HCT116 (cell line): ENCODE results near the gene ARAP1. TPM values are rescaled to one million over a fixed set of nuclear protein-coding genes. Genes with fewer than 3 reads are reported as not detected.

ENCODE experiments used
- ATAC-seq: fragments of 200-7000 bp; cut with Tn5 transposase; 2 replicates; pipeline ENCODE4 v1.9.1; 2020; ENCODE audit warnings: mild to moderate bottlenecking, moderate library complexity
- BruUV-seq: library from RNA; stranded (reverse); fragments of 400-500 nt; replicated peaks from 2 replicates; lab custom pipeline; 2021; lab: Mats Ljungman, UMichigan
- CTCF ChIA-PET: fragments of 300-600 bp; sonication (Branson Sonifier 250); formaldehyde crosslinking; loops from one replicate; lab custom pipeline; 2021; ENCODE audit warnings: antibody characterized with exemption; lab: Charles Lee
- POLR2A ChIA-PET: fragments of 300-600, 350-600 bp; sonication (Branson Sonifier 250); formaldehyde crosslinking; loops from one replicate; lab custom pipeline; 2021; ENCODE audit warnings: antibody characterized with exemption; lab: Charles Lee
- RAD21 ChIA-PET, 2 experiments: fragments of 300-600 bp; sonication (Branson Sonifier 250); formaldehyde crosslinking; loops; one replicate each; lab custom pipeline; 2023; ENCODE audit warnings: low total read pairs in 2 of 2; ENCODE audit not compliant: uncharacterized antibody in 2 of 2, unreplicated experiment in 2 of 2, low non-redundant PET in 1 of 2; lab: Charles Lee
- DNase-seq: peaks from one replicate; pipeline ENCODE4 v3.0.0-alpha.2; 2010; ENCODE audit warnings: low read depth, low spot score
- H2AFZ ChIP-seq: fragments of 200-600 bp; shearing (Covaris generic), sonication (generic); 2 replicates; pipeline ENCODE4 v1.6.1; 2017; ENCODE audit warnings: low read depth, mixed run types, mixed read lengths, antibody characterized with exemption, low read length; ENCODE audit not compliant: poor library complexity, severe bottlenecking
- H3K27ac ChIP-seq: 2 replicates; pipeline ENCODE4 v1.5.1; 2012; ENCODE audit warnings: low read depth, low read length
- H3K27me3 ChIP-seq: fragments of 200-600 bp; sonication (generic); 2 replicates; pipeline ENCODE4 v1.6.1; 2016; ENCODE audit warnings: mixed run types, low read length, mixed read lengths; ENCODE audit not compliant: insufficient read depth
- H3K36me3 ChIP-seq, 2 experiments: fragments of 200-500 bp in 1 of 2; fragments of 200-600 bp in 1 of 2; sonication (Bioruptor generic) in 1 of 2; sonication (generic) in 1 of 2; 2 replicates each; pipeline versions ENCODE4 v1.5.1 to v1.6.1; 2014 to 2016; ENCODE audit warnings: low read length in 2 of 2, inconsistent platforms in 1 of 2, mixed read lengths in 1 of 2, mixed run types in 1 of 2; ENCODE audit not compliant: insufficient read depth in 2 of 2, control insufficient read depth in 1 of 2
- H3K4me1 ChIP-seq, 2 experiments: fragments of 200-600 bp in 1 of 2; sonication (generic) in 1 of 2; 2 replicates each; pipeline versions ENCODE4 v1.5.1 to v1.6.1; 2012 to 2017; ENCODE audit warnings: low read length in 2 of 2, inconsistent platforms in 1 of 2, mild to moderate bottlenecking in 1 of 2, mixed read lengths in 1 of 2, mixed run types in 1 of 2, moderate library complexity in 1 of 2; ENCODE audit not compliant: insufficient read depth in 2 of 2, control insufficient read depth in 1 of 2
- H3K4me2 ChIP-seq: fragments of 200-600 bp; sonication (generic); 2 replicates; pipeline ENCODE4 v1.6.1; 2017; ENCODE audit warnings: mixed run types, low read length, mixed read lengths
- H3K4me3 ChIP-seq, 2 experiments: fragments of 200-600 bp in 1 of 2; sonication (generic) in 1 of 2; replicated peaks in 1 of 2; 2 replicates each; pipeline ENCODE4 v1.5.1; 2011 to 2016; ENCODE audit warnings: low read length in 2 of 2, control low read depth in 1 of 2, low read depth in 1 of 2, mild to moderate bottlenecking in 1 of 2, mixed read lengths in 1 of 2, mixed run types in 1 of 2
- H3K79me2 ChIP-seq: fragments of 200-600 bp; sonication (generic); 2 replicates; pipeline ENCODE4 v1.6.1; 2017; ENCODE audit warnings: mild to moderate bottlenecking, mixed run types, low read length, moderate library complexity, mixed read lengths; ENCODE audit not compliant: insufficient read depth
- H3K9ac ChIP-seq: fragments of 200-600 bp; sonication (generic); 2 replicates; pipeline ENCODE4 v1.6.1; 2016; ENCODE audit warnings: low read length, mixed read lengths
- H3K9me2 ChIP-seq: fragments of 200-600 bp; sonication (generic), shearing (Covaris generic); 2 replicates; pipeline ENCODE4 v1.6.1; 2017; ENCODE audit warnings: mixed run types, mild to moderate bottlenecking, moderate library complexity; ENCODE audit not compliant: insufficient read depth
- H3K9me3 ChIP-seq, 2 experiments: fragments of 200-500 bp in 1 of 2; fragments of 200-600 bp in 1 of 2; sonication (Bioruptor generic) in 1 of 2; sonication (generic) in 1 of 2; 2 replicates each; pipeline ENCODE4 v1.6.1; 2014 to 2017; ENCODE audit warnings: low read length in 2 of 2, mixed read lengths in 2 of 2, inconsistent platforms in 1 of 2, low read depth in 1 of 2, mild to moderate bottlenecking in 1 of 2, mixed run types in 1 of 2, moderate library complexity in 1 of 2; ENCODE audit not compliant: control insufficient read depth in 1 of 2, insufficient read depth in 1 of 2
- H4K20me1 ChIP-seq: fragments of 200-600 bp; sonication (generic), shearing (Covaris generic); 2 replicates; pipeline ENCODE4 v1.6.1; 2017; ENCODE audit warnings: mixed run types, mild to moderate bottlenecking, moderate library complexity; ENCODE audit not compliant: insufficient read depth
- ATF3 ChIP-seq: IDR thresholded peaks from 2 replicates; pipeline ENCODE4 v1.6.1; 2012
- CEBPB ChIP-seq: IDR thresholded peaks from 2 replicates; pipeline ENCODE4 v1.6.1; 2012; ENCODE audit warnings: low read depth
- CTCF ChIP-seq, 3 experiments: fragments of 200-600 bp in 1 of 3; sonication (generic) in 1 of 3; IDR thresholded peaks in 2 of 3; conservative IDR thresholded peaks in 1 of 3; 2 replicates each; pipeline ENCODE4 v1.5.1; 2012 to 2017; ENCODE audit warnings: low read depth in 2 of 3, low read length in 2 of 3, antibody characterized with exemption in 1 of 3, borderline replicate concordance in 1 of 3, control low read depth in 1 of 3, mild to moderate bottlenecking in 1 of 3, mixed read lengths in 1 of 3, mixed run types in 1 of 3, moderate library complexity in 1 of 3; ENCODE audit not compliant: insufficient read depth in 1 of 3
- EGR1 ChIP-seq: IDR thresholded peaks from 2 replicates; pipeline ENCODE4 v1.6.1; 2012; ENCODE audit warnings: low read depth
- ELF1 ChIP-seq: IDR thresholded peaks from 2 replicates; pipeline ENCODE4 v1.6.1; 2012; ENCODE audit warnings: low read depth, borderline replicate concordance
- EZH2 ChIP-seq: fragments of 200-600 bp; sonication (generic); IDR thresholded peaks from 2 replicates; pipeline ENCODE4 v1.6.1; 2017; ENCODE audit warnings: antibody characterized with exemption, mixed run types
- EZH2phosphoT487 ChIP-seq: fragments of 200-600 bp; IDR thresholded peaks from 2 replicates; pipeline ENCODE4 v1.6.1; 2018; ENCODE audit warnings: antibody characterized with exemption, borderline replicate concordance
- FOSL1 ChIP-seq: IDR thresholded peaks from 2 replicates; pipeline ENCODE4 v1.6.1; 2012; ENCODE audit warnings: low read depth
- POLR2A ChIP-seq: IDR thresholded peaks from 2 replicates; pipeline ENCODE4 v1.7.0; 2011; ENCODE audit warnings: borderline replicate concordance; ENCODE audit not compliant: insufficient read depth, insufficient read length; ENCODE audit errors: extremely low read depth
- RAD21 ChIP-seq: IDR thresholded peaks from 2 replicates; pipeline ENCODE4 v1.6.1; 2012; ENCODE audit warnings: low read depth, mild to moderate bottlenecking
- SP1 ChIP-seq: IDR thresholded peaks from 2 replicates; pipeline ENCODE4 v1.6.1; 2012; ENCODE audit warnings: low read depth
- SRF ChIP-seq: IDR thresholded peaks from 2 replicates; pipeline ENCODE4 v1.6.1; 2012; ENCODE audit warnings: low read depth
- TCF7L2 ChIP-seq: IDR thresholded peaks from 2 replicates; pipeline ENCODE4 v1.7.0; 2011; ENCODE audit warnings: borderline replicate concordance, inconsistent platforms; ENCODE audit not compliant: insufficient read depth, insufficient read length; ENCODE audit errors: extremely low read depth
- YY1 ChIP-seq: IDR thresholded peaks from 2 replicates; pipeline ENCODE4 v1.6.1; 2011; ENCODE audit warnings: low read length, low read depth, moderate library complexity, mild to moderate bottlenecking; ENCODE audit not compliant: insufficient replicate concordance; ENCODE audit errors: extremely low read depth
- ZFX ChIP-seq: fragments of 450-650 bp; IDR thresholded peaks from 2 replicates; pipeline ENCODE4 v1.6.1; 2017
- intact Hi-C: fragments of 100-400 bp; cut with micrococcal nuclease; formaldehyde crosslinking; loops from 2 replicates; pipeline ENCODE4 v1.10.0; 2022
- total RNA-seq: library from RNA; stranded (reverse); gene quantifications from one replicate; pipeline ENCODE4 v1.2.1, GENCODE V29; 2021; ENCODE audit not compliant: unreplicated experiment

The ARAP1 gene
- total RNA-seq, 1 experiment from 2014 or later = 57.4 TPM

- H3K9me3 ChIP-seq = no peaks in the 10 kb centered on the region
- no peak overlapping the region for H3K4me3 ChIP-seq
- H3K36me3 ChIP-seq = no peaks in the 10 kb centered on the region
- ATAC-seq = no peak
- H3K27ac ChIP-seq = no peak overlapping the region
- H4K20me1 ChIP-seq = no peaks in the 10 kb centered on the region
- no peak for TF ChIP-seq EZH2phosphoT487
- TF ChIP-seq ZFX = 0 out of 2 replicates have a peak, but pooled peaks have one; percentile 10
- no peak for TF ChIP-seq EZH2
- TF ChIP-seq SRF = no peak
- no peak for DNase-seq
- CTCF ChIA-PET = interaction anchor here (1.4 to 2.5 kb wide), 3 partner anchors 10 to 60 kb away, joined by 3 to 21 read pairs (median 4); partner anchors contain the start of gene STARD10
- RAD21 ChIA-PET = no interaction called here
- H2AFZ ChIP-seq = no peak overlapping the region
- POLR2A ChIA-PET = interaction anchor here (1.4 kb wide), 1 partner anchor 11 kb away, joined by 7 read pairs; the partner anchor contains the start of gene STARD10
- no peak overlapping the region; the same call in 1 of the 2 replicates for H3K4me2 ChIP-seq
- intact Hi-C loops = no loop called here
- no TSS peak for BruUV-seq
- no peaks in the 10 kb centered on the region for H3K79me2 ChIP-seq
- H3K4me1 ChIP-seq = peaks cover 12 to 51% of the 10 kb centered on the region in 2 experiments
- H3K27me3 ChIP-seq = no peaks in the 10 kb centered on the region
- H3K9me2 ChIP-seq = no peaks in the 10 kb centered on the region
- no peak overlapping the region for H3K9ac ChIP-seq
Observed at GRCh38 chr11:72783144-72783905, 31.1 kb upstream of the ARAP1 start.

- ChIA-PET POLR2A (interaction anchor here (0.8 to 1.4 kb wide), 2 partner anchors 11 to 12 kb away, joined by 3 to 7 read pairs; partner anchors contain the start of gene STARD10), RAD21 (no interaction called here)
- no TSS peak for BruUV-seq
- TF ChIP-seq ZFX (no peak), SP1 (peak; percentile 1; the same call in 1 of the 2 replicates), ATF3 (no peak), CTCF (IDR thresholded peaks at IDR 0.05 in 2 of 3, conservative IDR thresholded peaks at IDR 0.05 in 1 of 3; ENCODE audit: borderline replicate concordance in 1 of 3, insufficient read depth in 1 of 3, low read depth in 2 of 3, low read length in 2 of 3) (no peak), ELF1 (no peak), TCF7L2 (no peak), FOSL1 (peak; percentile 83), EZH2phosphoT487 (no peak), RAD21 (no peak), YY1 (peak; percentile 38), CEBPB (no peak), EGR1 (no peak), POLR2A (no peak), SRF (no peak)
Observed at GRCh38 chr11:72782081-72782920, 30.1 kb upstream of the ARAP1 start.

More at GRCh38 chr11:72782081-72782920, 30.1 kb upstream of the ARAP1 start:
- peak overlapping the region; percentile 0; the same call in 1 of the 2 replicates for H3K9ac ChIP-seq
- DNase-seq (no peak), ATAC-seq (peak; percentile 55)
- peak overlapping the region; percentile 46; the same call in 1 of the 2 replicates for H3K27ac ChIP-seq
- H3K9me2 ChIP-seq = no peaks in the 10 kb centered on the region
- peak overlapping the region; percentile 78 for H3K4me2 ChIP-seq
- no peak overlapping the region for H2AFZ ChIP-seq
- no peaks in the 10 kb centered on the region for H3K27me3 ChIP-seq
- H3K4me3 ChIP-seq = peak overlapping the region; percentile 59 to 79
- intact Hi-C loops = no loop called here
- no peaks in the 10 kb centered on the region for H3K79me2 ChIP-seq
- H3K9me3 ChIP-seq = no peaks in the 10 kb centered on the region
- CTCF ChIA-PET = interaction anchor here (1.2 to 2.5 kb wide), 4 partner anchors 11 to 59 kb away, joined by 3 to 21 read pairs (median 4); partner anchors contain the start of gene STARD10
- no peaks in the 10 kb centered on the region for H3K36me3 ChIP-seq
- no peaks in the 10 kb centered on the region for H4K20me1 ChIP-seq
- H3K4me1 ChIP-seq = peaks cover 12 to 52% of the 10 kb centered on the region in 2 experiments
